Muscle layer of duodenum (tissue), 2 donors: Measurements from ENCODE around the gene GPR68.
"Not testable (repeated sequence)": the region's sequence is repeated elsewhere in the genome, so short reads cannot be mapped to it uniquely, and the experiment has no call there.

ENCODE experiments used
- H3K27ac ChIP-seq: one replicate; pipeline ENCODE4 v1.7.0; 2013; ENCODE audit warnings: mild to moderate bottlenecking, low read length
- H3K27me3 ChIP-seq: one replicate; pipeline ENCODE4 v1.7.0; 2013; ENCODE audit warnings: low read depth, mild to moderate bottlenecking, control low read depth, low read length
- H3K36me3 ChIP-seq, 2 donors: one replicate each; pipeline ENCODE4 v1.7.0; 2013; ENCODE audit warnings: low read length in 2 of 2, control low read depth in 1 of 2, mild to moderate bottlenecking in 1 of 2; ENCODE audit not compliant: insufficient read depth in 2 of 2, control insufficient read depth in 1 of 2
- H3K4me1 ChIP-seq, 2 donors: one replicate each; pipeline ENCODE4 v1.7.0; 2013; ENCODE audit warnings: low read length in 2 of 2, mild to moderate bottlenecking in 2 of 2, control low read depth in 1 of 2, moderate library complexity in 1 of 2; ENCODE audit not compliant: insufficient read depth in 2 of 2, control insufficient read depth in 1 of 2
- H3K4me3 ChIP-seq, 2 donors: one replicate each; pipeline ENCODE4 v1.7.0; 2013; ENCODE audit warnings: low read length in 2 of 2, low read depth in 1 of 2, mild to moderate bottlenecking in 1 of 2
- H3K9me3 ChIP-seq, 2 donors: one replicate each; pipeline ENCODE4 v1.7.0; 2013; ENCODE audit warnings: low read length in 2 of 2, control low read depth in 1 of 2, mild to moderate bottlenecking in 1 of 2; ENCODE audit not compliant: control insufficient read depth in 1 of 2
- donor health status: healthy.

Gene GPR68

DNA sequence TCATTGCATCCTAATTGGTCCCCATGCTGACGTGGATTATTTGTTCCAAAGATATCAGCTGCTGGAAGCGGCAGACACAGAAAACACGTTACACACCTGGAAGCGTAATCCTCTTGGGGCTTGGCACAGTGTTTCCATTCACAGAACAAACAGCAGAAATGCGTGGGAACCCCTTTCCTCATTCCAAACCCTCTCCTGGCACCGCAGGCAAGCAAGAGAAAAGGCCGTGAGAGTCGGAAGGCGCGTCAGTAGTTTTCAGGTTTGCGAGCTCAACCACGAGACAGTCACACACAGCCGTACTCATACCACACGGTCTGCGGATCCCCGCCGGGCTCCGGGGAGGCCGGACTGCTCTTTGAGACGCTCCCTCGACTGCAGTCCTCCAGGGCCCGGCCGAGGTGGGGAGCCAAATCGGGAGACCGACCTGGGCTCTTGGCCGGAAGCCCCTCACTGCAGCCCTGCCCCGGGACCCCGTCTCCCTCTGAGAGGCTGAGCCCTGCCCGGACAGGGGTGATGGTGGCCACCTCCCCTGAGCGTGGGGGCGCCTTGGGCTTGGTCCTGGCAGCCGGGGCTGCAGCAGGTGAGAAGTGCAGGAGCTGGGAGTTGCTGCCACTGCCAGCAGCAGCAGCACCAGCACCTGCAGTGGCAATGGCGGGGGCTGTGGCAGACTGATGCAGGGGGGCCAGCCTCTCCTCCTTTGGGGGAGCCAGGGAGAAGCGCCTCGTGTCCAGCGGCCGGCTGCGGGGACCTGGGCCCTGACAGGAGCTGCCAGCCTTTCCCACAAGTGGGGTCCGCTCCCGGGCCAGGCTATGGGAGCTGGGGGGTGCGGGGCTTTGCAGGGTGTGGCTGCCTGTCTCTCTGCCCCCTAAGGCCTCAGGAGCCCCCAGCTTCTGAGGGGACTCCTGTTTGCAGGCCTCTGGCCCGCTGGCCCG lies 28.1 kb upstream of the GPR68 start:
- Histone ChIP-seq H3K4me3 (no peak overlapping the region), H3K36me3 (peaks cover 0 to 5% of the 10 kb centered on the region in 2 donors), H3K27ac (no peak overlapping the region)

GRCh38 chr14:91271639-91272038 lies 27.1 kb upstream of the GPR68 start:
- Histone ChIP-seq H3K9me3 (no peaks in the 10 kb centered on the region), H3K4me3 (no peak overlapping the region), H3K4me1 (peaks cover 0 to 22% of the 10 kb centered on the region in 2 donors), H3K36me3 (no peaks in the 10 kb centered on the region), H3K27me3 (no peaks in the 10 kb centered on the region), H3K27ac (no peak overlapping the region)

More for the DNA sequence above, 28.1 kb upstream of the GPR68 start:
- Histone ChIP-seq H3K4me1 (peaks cover 0 to 23% of the 10 kb centered on the region in 2 donors), H3K27me3 (no peaks in the 10 kb centered on the region), H3K9me3 (no peaks in the 10 kb centered on the region)

GRCh38 chr14:91270619-91271018 lies 26.1 kb upstream of the GPR68 start:
- Histone ChIP-seq H3K27ac (no peak overlapping the region), H3K4me1 (peaks cover 0 to 17% of the 10 kb centered on the region in 2 donors), H3K36me3 (no peaks in the 10 kb centered on the region), H3K9me3 (no peaks in the 10 kb centered on the region), H3K27me3 (no peaks in the 10 kb centered on the region), H3K4me3 (no peak overlapping the region)

DNA sequence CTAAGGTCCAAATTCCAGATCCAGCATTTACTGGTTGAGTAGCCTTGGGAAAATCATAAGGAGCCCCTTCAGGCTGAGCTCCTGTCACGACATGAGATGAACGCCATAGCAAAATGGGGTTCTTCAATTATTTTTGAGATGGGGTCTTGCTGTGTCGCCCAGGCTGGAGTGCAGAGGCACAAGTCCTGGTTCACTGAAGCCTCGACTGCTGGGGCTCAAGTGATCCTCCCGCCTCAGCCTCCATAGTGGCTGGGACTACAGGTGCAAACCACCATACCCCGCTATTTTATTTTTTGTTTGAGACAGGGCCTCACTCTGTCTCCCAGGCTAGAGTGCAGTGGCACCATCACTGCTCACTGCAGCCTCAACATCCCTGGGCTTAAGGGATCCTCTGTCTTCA lies 25.7 kb upstream of the GPR68 start:
- Histone ChIP-seq H3K4me1 (peaks cover 0 to 17% of the 10 kb centered on the region in 2 donors), H3K9me3 (no peaks in the 10 kb centered on the region), H3K4me3 (no peak overlapping the region), H3K36me3 (no peaks in the 10 kb centered on the region), H3K27me3 (peaks cover 3% of the 10 kb centered on the region), H3K27ac (no peak overlapping the region)

- no peak overlapping the region for H3K27ac ChIP-seq
Observed at GRCh38 chr14:91269076-91269991, 24.8 kb upstream of the GPR68 start.

DNA sequence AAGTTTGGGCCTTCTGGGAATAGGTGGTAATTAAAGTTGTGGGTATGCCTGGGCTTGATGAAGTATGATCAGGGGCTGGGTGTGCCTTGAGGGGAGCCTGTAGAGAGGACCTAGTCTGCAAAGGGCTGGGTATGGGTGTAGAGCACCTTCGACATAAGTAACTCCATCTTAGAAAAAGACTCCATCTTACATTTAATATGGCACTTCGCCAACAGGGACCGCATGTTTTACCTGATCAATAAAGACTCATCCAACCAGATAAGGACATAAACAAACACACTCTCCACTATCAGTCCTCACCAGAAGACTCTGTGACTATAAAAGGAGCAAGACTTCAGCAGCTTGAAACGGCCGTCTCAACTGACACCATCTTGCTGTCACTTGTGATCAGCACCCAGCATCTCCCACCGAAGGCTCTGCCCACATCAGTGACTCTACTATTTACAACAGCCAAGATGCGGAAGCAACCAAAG lies 23.5 kb upstream of the GPR68 start:
- H3K4me1 ChIP-seq = peaks cover 0 to 28% of the 10 kb centered on the region in 2 donors
- H3K4me3 ChIP-seq = no peak overlapping the region
- no peak overlapping the region for H3K27ac ChIP-seq
- H3K9me3 ChIP-seq = no peaks in the 10 kb centered on the region
- H3K27me3 ChIP-seq = peaks cover 6% of the 10 kb centered on the region
- no peaks in the 10 kb centered on the region for H3K36me3 ChIP-seq

More at GRCh38 chr14:91269076-91269991, 24.8 kb upstream of the GPR68 start:
- H3K4me1 ChIP-seq = peaks cover 0 to 23% of the 10 kb centered on the region in 2 donors
- H3K36me3 ChIP-seq = no peaks in the 10 kb centered on the region
- H3K9me3 ChIP-seq = no peaks in the 10 kb centered on the region
- H3K4me3 ChIP-seq = peak overlapping the region in 1 of 2 donors; percentile 21
- peaks cover 6% of the 10 kb centered on the region for H3K27me3 ChIP-seq

DNA sequence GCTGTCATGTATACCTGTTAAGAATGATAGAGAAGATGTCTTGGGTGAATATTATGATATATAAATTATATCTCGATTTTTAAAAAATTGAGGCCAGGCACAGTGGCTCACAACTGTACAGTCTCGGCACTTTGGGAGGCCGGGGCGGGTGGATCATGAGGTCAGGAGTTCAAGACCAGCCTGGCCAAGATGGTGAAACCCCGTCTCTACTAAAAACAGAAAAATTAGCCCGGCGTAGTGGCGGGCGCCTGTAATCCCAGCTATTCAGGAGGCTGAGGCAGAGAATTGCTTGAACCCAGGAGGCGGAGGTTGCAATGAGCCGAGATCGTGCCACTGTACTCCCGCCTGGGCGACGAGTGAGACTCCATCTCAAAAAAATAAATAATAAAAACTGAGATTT lies 21.8 kb upstream of the GPR68 start:
- not testable (repeated sequence) for H3K9me3 ChIP-seq, H3K27ac ChIP-seq, H3K4me3 ChIP-seq, H3K36me3 ChIP-seq, H3K27me3 ChIP-seq
- H3K4me1 ChIP-seq = peaks cover 0 to 22% of the 10 kb centered on the region in 2 donors

GRCh38 chr14:91265404-91265803 lies 20.9 kb upstream of the GPR68 start:
- H3K4me3 ChIP-seq = no peak overlapping the region
- no peaks in the 10 kb centered on the region for H3K36me3 ChIP-seq
- no peaks in the 10 kb centered on the region for H3K9me3 ChIP-seq
- H3K27ac ChIP-seq = no peak overlapping the region
- H3K4me1 ChIP-seq = peaks cover 0 to 21% of the 10 kb centered on the region in 2 donors
- H3K27me3 ChIP-seq = peaks cover 6% of the 10 kb centered on the region

DNA sequence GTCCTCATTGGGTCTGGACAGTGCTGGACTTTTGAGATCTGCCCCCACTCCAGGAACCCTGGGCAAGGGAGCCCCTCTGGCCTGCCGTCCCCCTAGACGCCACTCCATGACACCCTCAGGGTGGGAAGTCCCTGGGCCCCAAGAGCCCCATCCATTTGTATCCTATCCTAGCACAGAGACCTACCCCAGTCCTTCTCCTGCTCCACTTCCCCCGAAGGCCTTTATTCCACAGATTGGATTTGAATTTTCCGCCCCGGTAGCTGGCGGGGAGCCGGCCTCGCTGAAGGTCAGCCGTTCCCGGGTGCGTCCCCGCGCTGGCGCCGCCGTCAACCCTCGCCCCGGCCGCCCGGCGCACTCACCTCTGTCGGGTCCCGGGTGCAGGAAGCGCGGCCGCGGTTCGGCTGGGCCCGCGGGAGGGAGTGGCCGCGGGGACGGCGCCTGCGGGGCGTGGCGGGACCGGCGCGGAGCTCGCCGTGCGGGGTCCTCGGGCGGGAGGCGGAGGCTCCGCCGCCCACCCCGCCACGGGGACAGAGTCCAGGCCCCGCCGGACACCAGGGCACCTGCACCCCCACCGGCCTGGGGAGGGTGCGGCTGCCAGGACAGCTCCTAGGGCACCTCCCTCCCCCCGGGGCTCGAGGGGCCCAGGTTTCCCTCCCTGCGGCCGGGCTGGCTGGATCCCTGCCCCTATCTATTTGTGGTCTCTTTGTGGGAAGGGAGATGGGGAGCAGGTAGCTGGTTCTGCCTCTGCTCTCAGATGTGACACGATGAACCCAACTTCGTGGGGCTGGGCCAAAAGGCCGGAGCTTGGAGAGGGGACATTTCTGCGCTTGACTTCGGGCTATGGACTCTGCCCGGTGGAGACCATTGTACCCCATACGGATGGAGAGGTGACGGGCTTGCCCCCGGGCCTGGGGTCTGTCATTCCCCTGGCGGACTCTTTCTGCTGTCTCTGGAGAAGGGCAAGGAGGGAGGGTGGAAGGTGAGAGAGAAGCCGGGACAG lies 19.9 kb upstream of the GPR68 start:
- no peaks in the 10 kb centered on the region for H3K36me3 ChIP-seq
- peaks cover 6% of the 10 kb centered on the region for H3K27me3 ChIP-seq
- peak overlapping the region; percentile 42 to 56 for H3K4me3 ChIP-seq
- peaks cover 0 to 15% of the 10 kb centered on the region in 2 donors for H3K4me1 ChIP-seq
- no peak overlapping the region for H3K27ac ChIP-seq
- no peaks in the 10 kb centered on the region for H3K9me3 ChIP-seq

- H3K9me3 ChIP-seq = no peaks in the 10 kb centered on the region
- H3K4me3 ChIP-seq = peak overlapping the region in 1 of 2 donors; percentile 56
Observed at GRCh38 chr14:91263329-91263728, 18.8 kb upstream of the GPR68 start.

More at GRCh38 chr14:91263329-91263728, 18.8 kb upstream of the GPR68 start:
- Histone ChIP-seq H3K27ac (no peak overlapping the region), H3K27me3 (peaks cover 6% of the 10 kb centered on the region), H3K36me3 (no peaks in the 10 kb centered on the region), H3K4me1 (peaks cover 0 to 11% of the 10 kb centered on the region in 2 donors)
